ENCODE results near the gene RNF19B. TPM values are rescaled to one million over a fixed set of nuclear protein-coding genes. Genes with fewer than 3 reads are reported as not detected.

RNF19B gene
- total RNA-seq, 2 experiments from 2014 or later, result 33.4 to 37.4 TPM

DNA sequence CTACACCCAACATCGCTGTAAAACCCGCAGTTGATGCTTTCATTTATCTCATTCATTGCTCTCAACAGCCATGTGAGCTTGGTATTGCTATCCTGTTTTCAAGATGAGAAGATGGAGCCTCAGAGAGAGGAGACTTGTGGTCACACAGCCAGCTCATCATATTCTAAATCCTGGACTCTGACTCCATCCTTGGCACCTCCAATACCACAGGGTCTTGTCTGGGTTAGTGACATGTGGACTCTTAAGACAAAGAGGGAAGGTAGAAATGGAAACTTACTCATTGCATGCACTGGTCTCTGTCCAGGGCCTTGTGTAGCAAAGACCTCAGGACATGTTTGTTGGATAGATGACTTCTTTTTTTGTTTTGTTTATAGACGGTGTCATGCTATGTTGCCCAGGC lies 7.0 kb upstream of the RNF19B start:
- H3K36me3 ChIP-seq (ENCODE audit: insufficient read depth, low read length), result no peaks in the 10 kb centered on the region
- H3K27me3 ChIP-seq (ENCODE audit: control insufficient read depth in 1 of 2, insufficient read depth in 2 of 2, low read length in 2 of 2), result peaks cover 23% of the 10 kb centered on the region in 2 experiments
- H3K4me1 ChIP-seq (ENCODE audit: insufficient read depth, low read length), result peaks cover 8% of the 10 kb centered on the region
- Mint-ChIP-seq H3K27me3 (peaks cover 21% of the 10 kb centered on the region), H3K4me3 (no peak overlapping the region), H3K27ac (no peak overlapping the region), H3K9me3 (no peaks in the 10 kb centered on the region), H3K36me3 (ENCODE audit: low read depth) (no peaks in the 10 kb centered on the region), H3K4me1 (ENCODE audit: low read depth) (peaks cover 10% of the 10 kb centered on the region)
- no peak overlapping the region for H3K27ac ChIP-seq (ENCODE audit: low read depth in 1 of 2, low read length in 2 of 2)
- no peak for DNase-seq
- intact Hi-C loops (cut with DNase I, micrococcal nuclease), result no loop called here
- TF ChIP-seq CTCF (IDR thresholded peaks at IDR 0.05), result no peak
- H3K9me3 ChIP-seq (ENCODE audit: control insufficient read depth in 1 of 2, insufficient read depth in 1 of 2, low read length in 2 of 2), result no peaks in the 10 kb centered on the region
- no peak overlapping the region for H3K4me3 ChIP-seq (ENCODE audit: low read length)
- ChIA-PET POLR2A (interaction anchor here (1.4 kb wide), 1 partner anchor 10 kb away, joined by 6 read pairs; no protein-coding TSS in a partner anchor), CTCF (no interaction called here)
- no peak for ATAC-seq (ENCODE audit: poor library complexity)

GRCh38 chr1:32971156-32971555 lies 6.5 kb upstream of the RNF19B start:
- H3K4me3 ChIP-seq (ENCODE audit: low read length), result no peak overlapping the region
- no peak overlapping the region for H3K27ac ChIP-seq (ENCODE audit: low read depth in 1 of 2, low read length in 2 of 2)
- H3K4me1 ChIP-seq (ENCODE audit: insufficient read depth, low read length), result peaks cover 8% of the 10 kb centered on the region
- no peak overlapping the region for H3K4me3 Mint-ChIP-seq
- intact Hi-C loops (cut with DNase I, micrococcal nuclease), result no loop called here
- TF ChIP-seq CTCF (IDR thresholded peaks at IDR 0.05), result no peak
- no peaks in the 10 kb centered on the region for H3K36me3 Mint-ChIP-seq (ENCODE audit: low read depth)
- H3K4me1 Mint-ChIP-seq (ENCODE audit: low read depth), result peaks cover 10% of the 10 kb centered on the region
- DNase-seq (no peak), ATAC-seq (ENCODE audit: poor library complexity) (no peak)
- H3K9me3 ChIP-seq (ENCODE audit: control insufficient read depth in 1 of 2, insufficient read depth in 1 of 2, low read length in 2 of 2), result no peaks in the 10 kb centered on the region
- POLR2A ChIA-PET, result interaction anchor here (2.8 kb wide), 1 partner anchor 10 kb away, joined by 11 read pairs; no protein-coding TSS in a partner anchor
- H3K27ac Mint-ChIP-seq, result no peak overlapping the region
- H3K27me3 ChIP-seq (ENCODE audit: control insufficient read depth in 1 of 2, insufficient read depth in 2 of 2, low read length in 2 of 2), result peaks cover 23% of the 10 kb centered on the region in 2 experiments
- CTCF ChIA-PET, result interaction anchor here (1.8 kb wide), 1 partner anchor 10 kb away, joined by 4 read pairs; no protein-coding TSS in a partner anchor
- H3K36me3 ChIP-seq (ENCODE audit: insufficient read depth, low read length), result no peaks in the 10 kb centered on the region
- peaks cover 21% of the 10 kb centered on the region for H3K27me3 Mint-ChIP-seq
- no peaks in the 10 kb centered on the region for H3K9me3 Mint-ChIP-seq

- DNase-seq (no peak), ATAC-seq (ENCODE audit: poor library complexity) (no peak)
- POLR2A ChIA-PET, result interaction anchor here (2.8 kb wide), 1 partner anchor 12 kb away, joined by 11 read pairs; no protein-coding TSS in a partner anchor
- Mint-ChIP-seq H3K36me3 (ENCODE audit: low read depth) (peaks cover 4% of the 10 kb centered on the region), H3K4me3 (no peak overlapping the region), H3K27me3 (peaks cover 21% of the 10 kb centered on the region), H3K4me1 (ENCODE audit: low read depth) (peaks cover 15% of the 10 kb centered on the region), H3K9me3 (no peaks in the 10 kb centered on the region), H3K27ac (no peak overlapping the region)
- intact Hi-C loops (cut with DNase I, micrococcal nuclease), result loop anchor here in 1 of 2 experiments (10.0 kb wide), 1 partner anchor 115 kb away; the partner anchor contains the start of gene AZIN2
- Histone ChIP-seq H3K36me3 (ENCODE audit: insufficient read depth, low read length) (no peaks in the 10 kb centered on the region), H3K9me3 (ENCODE audit: control insufficient read depth in 1 of 2, insufficient read depth in 1 of 2, low read length in 2 of 2) (no peaks in the 10 kb centered on the region), H3K4me3 (ENCODE audit: low read length) (no peak overlapping the region), H3K27ac (ENCODE audit: low read depth in 1 of 2, low read length in 2 of 2) (no peak overlapping the region), H3K4me1 (ENCODE audit: insufficient read depth, low read length) (peaks cover 13% of the 10 kb centered on the region), H3K27me3 (ENCODE audit: control insufficient read depth in 1 of 2, insufficient read depth in 2 of 2, low read length in 2 of 2) (peaks cover 23% of the 10 kb centered on the region in 2 experiments)
- no peak for TF ChIP-seq CTCF (IDR thresholded peaks at IDR 0.05)
- CTCF ChIA-PET, result interaction anchor here (1.2 to 1.8 kb wide), 2 partner anchors 12 to 13 kb away, joined by 3 to 4 read pairs; no protein-coding TSS in a partner anchor
Measured at GRCh38 chr1:32969566-32969965, 5.0 kb upstream of the RNF19B start.
